ENCODE measurements around the gene GADD45GIP1.
"Not testable (repeated sequence)": the region's sequence is repeated elsewhere in the genome, so short reads cannot be mapped to it uniquely, and the experiment has no call there.

The GADD45GIP1 gene

DNA sequence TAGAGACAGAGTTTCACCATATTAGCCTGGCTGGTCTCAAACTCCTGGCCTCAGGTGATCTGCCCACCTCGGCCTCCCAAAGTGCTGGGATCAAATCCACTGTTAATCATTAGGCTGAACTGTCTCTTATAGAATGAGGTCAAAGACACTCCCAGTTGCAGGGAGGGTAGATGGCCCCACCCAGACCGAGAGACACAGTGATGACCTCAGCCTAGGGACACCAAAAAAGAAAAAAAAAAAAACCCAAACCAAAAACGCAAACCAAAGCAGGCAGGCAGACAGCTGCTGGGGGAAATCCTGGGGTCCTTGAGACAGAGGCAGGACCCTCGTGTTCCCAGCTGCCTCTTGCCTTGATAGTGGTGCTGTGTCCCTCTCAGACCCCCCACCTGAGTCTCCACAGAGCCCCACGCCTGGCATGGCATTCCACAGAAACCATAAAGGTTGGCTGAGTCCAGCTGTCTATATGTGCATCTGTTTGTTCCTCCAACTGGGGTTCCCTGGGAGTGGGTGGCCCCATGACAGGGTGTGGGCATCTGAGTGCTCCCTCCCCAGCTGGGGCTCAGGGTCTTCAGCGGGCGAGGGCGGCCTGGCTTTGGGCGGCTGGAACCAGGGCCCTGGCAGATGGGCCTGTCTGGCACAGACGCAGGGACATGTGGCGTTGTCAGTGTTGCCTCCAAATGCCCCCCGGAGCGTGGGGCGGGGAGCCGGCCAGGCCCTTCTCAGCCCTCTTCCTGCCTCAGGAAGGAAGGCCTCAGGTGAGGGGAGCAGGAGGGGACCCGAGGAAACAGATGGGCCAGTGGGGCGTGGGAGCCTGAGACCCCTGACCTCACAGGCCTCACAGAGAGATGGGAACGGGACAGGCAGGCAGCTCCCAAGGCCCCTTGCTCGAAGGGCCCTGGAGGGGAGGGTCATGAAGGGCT is 17.5 kb upstream of the GADD45GIP1 start:
- Histone ChIP-seq H3K9me3 (ENCODE audit: insufficient read depth, low read depth, low read length) (no peaks in the 10 kb centered on the region), H3K27ac (ENCODE audit: low read depth, low read length) (no peak overlapping the region), H3K27me3 (ENCODE audit: insufficient read depth, low read length) (no peaks in the 10 kb centered on the region), H3K36me3 (ENCODE audit: insufficient read depth, low read length) (no peaks in the 10 kb centered on the region), H3K4me1 (ENCODE audit: insufficient read depth, low read length) (no peaks in the 10 kb centered on the region), H3K9ac (ENCODE audit: low read depth, low read length) (no peak overlapping the region), H3K4me3 (ENCODE audit: low read length) (no peak overlapping the region)
- WGBS, result 82% methylated on average over 19 of the region's 19 CpGs

DNA sequence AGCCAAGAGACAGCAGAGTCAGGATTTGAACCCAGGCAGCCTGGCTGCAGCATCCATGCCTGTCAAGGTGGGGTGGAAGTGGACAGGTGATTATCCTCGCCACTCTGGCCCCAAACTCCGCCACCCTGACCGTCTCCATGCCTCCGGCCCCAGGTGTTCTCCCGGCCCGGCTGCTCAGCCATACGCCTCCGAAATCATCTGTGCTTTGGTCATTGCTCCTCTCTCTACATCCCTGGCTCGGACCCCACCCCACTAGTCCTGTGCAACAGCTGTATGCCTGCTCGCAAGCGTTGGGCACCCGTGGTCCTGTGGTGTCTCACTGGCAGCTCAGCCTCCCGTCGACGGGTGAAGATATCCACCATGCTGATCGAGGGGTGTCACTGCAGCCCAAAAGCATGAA is 16.2 kb upstream of the GADD45GIP1 start:
- H3K36me3 ChIP-seq (ENCODE audit: insufficient read depth, low read length), result no peaks in the 10 kb centered on the region
- no peak overlapping the region for H3K27ac ChIP-seq (ENCODE audit: low read depth, low read length)
- WGBS, result 91% methylated on average over 16 of the region's 16 CpGs

DNA sequence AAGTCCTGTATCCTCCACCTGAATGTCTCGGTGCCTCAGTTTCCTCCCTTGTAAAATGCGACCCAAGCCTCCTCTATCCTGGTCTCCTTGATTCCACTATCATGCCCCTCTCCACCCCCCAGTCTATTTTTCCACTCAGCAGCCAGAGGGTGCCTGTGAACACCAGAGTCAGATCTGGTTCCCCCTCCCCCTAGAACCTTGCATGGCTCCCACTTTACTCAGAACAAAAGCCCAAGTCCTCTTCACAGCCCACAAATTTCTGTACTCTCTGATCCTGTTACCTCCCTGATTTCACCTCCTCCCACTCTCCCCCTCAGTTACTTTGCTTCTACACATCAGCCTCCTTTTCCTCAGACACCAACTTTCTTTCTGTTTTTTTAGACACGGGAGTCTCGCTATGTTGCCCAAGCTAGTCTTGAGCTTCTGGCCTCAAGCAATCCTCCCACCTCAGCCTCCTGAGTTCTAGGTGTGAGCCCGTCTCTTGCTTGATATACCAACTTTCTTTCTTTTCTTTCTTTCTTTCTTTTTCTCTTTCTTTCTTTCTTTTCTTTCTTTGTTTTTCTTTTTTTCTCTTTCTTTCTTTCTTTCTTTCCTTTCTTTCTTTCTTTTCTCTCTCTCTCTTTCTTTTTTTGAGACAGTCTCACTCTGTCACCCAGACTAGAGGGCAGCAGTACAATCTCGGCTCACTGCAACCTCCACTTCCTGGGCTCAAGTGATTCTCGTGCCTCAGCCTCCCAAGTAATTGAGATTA is 13.2 kb upstream of the GADD45GIP1 start:
- Histone ChIP-seq H3K27ac (ENCODE audit: low read depth, low read length) (no peak overlapping the region), H3K4me3 (ENCODE audit: low read length) (no peak overlapping the region), H3K4me1 (ENCODE audit: insufficient read depth, low read length) (no peaks in the 10 kb centered on the region), H3K9ac (ENCODE audit: low read depth, low read length) (no peak overlapping the region), H3K27me3 (ENCODE audit: insufficient read depth, low read length) (no peaks in the 10 kb centered on the region), H3K9me3 (ENCODE audit: insufficient read depth, low read depth, low read length) (no peaks in the 10 kb centered on the region), H3K36me3 (ENCODE audit: insufficient read depth, low read length) (no peaks in the 10 kb centered on the region)
- WGBS, result 94% methylated on average over 7 of the region's 7 CpGs

More for the DNA sequence above, 16.2 kb upstream of the GADD45GIP1 start:
- Histone ChIP-seq H3K27me3 (ENCODE audit: insufficient read depth, low read length) (no peaks in the 10 kb centered on the region), H3K4me3 (ENCODE audit: low read length) (no peak overlapping the region), H3K9ac (ENCODE audit: low read depth, low read length) (no peak overlapping the region), H3K4me1 (ENCODE audit: insufficient read depth, low read length) (no peaks in the 10 kb centered on the region), H3K9me3 (ENCODE audit: insufficient read depth, low read depth, low read length) (no peaks in the 10 kb centered on the region)

DNA sequence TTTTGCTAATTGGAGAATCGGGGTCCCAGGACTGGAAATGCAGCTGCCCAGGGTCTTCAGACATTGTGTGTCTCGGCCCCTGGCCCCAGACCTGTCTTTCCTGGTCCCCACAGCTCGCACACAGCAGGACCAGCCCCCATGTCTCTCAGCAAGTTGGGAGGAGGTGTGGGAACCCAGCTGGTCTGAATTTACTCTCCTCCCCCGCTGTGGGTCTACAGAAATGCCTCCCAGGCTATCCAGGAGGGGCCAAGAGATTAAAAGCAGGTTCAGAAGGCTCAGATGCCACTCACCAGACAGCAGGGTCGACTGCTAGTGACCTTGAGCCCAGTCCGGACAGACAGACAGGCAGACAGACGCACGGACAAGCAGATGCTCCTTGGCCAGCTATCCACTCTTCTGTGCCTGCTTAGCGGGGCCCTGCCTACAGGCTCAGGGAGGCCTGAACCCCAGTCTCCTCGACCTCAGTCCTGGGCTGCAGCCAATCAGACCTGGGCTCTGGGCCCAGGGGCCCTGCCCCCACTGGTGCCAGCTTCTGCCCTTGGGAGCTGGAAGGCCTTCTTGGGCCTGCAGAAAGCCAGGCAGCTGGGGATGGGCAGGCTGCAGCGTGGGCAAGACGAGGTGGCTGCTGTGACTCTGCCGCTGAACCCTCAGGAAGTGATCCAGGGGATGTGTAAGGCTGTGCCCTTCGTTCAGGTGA is 12.4 kb upstream of the GADD45GIP1 start, which contains the start of gene DAND5:
DAND5 (plus strand) TSS at position 285 of the 697 bp plus-strand sequence; CDS start at position 370, 85 bp downstream.
- Histone ChIP-seq H3K9me3 (ENCODE audit: insufficient read depth, low read depth, low read length) (no peaks in the 10 kb centered on the region), H3K27ac (ENCODE audit: low read depth, low read length) (no peak within 1 kb of the TSS), H3K36me3 (ENCODE audit: insufficient read depth, low read length) (no peaks in the 10 kb centered on the region), H3K4me3 (ENCODE audit: low read length) (no peak within 1 kb of the TSS), H3K9ac (ENCODE audit: low read depth, low read length) (no peak within 1 kb of the TSS), H3K27me3 (ENCODE audit: insufficient read depth, low read length) (no peaks in the 10 kb centered on the region), H3K4me1 (ENCODE audit: insufficient read depth, low read length) (no peaks in the 10 kb centered on the region)
- 74% methylated on average over 14 of the region's 14 CpGs for WGBS

DNA sequence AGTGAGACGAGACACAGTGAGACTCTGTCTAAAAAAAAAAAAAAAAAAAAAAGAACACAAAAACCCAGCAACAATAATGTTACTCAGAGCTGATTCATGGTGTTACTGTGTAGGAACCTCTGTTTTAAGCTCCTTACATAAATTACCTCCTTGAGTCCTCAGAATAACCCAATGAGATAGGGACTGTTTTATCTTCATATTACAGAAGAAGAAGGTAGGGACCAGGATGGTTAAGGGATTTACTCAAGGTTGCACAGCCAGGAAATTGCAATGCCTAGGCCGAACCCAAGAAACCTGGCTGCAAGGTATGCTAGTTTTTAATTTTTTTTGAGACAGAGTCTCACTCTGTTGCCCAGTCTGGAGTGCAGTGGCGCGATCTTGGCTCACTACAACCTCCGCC is 10.9 kb upstream of the GADD45GIP1 start:
- H3K27me3 ChIP-seq (ENCODE audit: insufficient read depth, low read length), result no peaks in the 10 kb centered on the region
- WGBS, result 98% methylated on average over 4 of the region's 5 CpGs
- no peak overlapping the region for H3K4me3 ChIP-seq (ENCODE audit: low read length)
- H3K9me3 ChIP-seq (ENCODE audit: insufficient read depth, low read depth, low read length), result no peaks in the 10 kb centered on the region
- no peak overlapping the region for H3K27ac ChIP-seq (ENCODE audit: low read depth, low read length)
- no peak overlapping the region for H3K9ac ChIP-seq (ENCODE audit: low read depth, low read length)
- H3K36me3 ChIP-seq (ENCODE audit: insufficient read depth, low read length), result no peaks in the 10 kb centered on the region
- H3K4me1 ChIP-seq (ENCODE audit: insufficient read depth, low read length), result no peaks in the 10 kb centered on the region

DNA sequence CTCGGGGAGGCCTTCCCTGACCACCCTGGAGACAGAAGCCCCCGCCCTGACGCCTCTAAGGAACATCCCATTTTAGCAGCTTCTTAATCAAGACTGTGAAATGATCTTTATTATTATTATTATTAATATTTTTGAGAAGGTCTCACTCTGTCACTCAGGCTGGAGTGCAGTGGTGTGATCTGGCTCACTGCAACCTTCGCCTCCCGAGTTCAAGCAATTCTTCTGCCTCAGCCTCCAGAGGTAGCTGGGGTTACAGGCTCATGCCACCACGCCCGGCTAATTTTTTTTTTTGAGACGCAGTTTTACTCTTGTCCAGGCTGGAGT is 8.8 kb upstream of the GADD45GIP1 start:
- H3K36me3 ChIP-seq (ENCODE audit: insufficient read depth, low read length), result no peaks in the 10 kb centered on the region
- WGBS, result 78% methylated on average over 6 of the region's 8 CpGs
- H3K4me3 ChIP-seq (ENCODE audit: low read length), result peak overlapping the region; percentile 50
- no peak overlapping the region for H3K27ac ChIP-seq (ENCODE audit: low read depth, low read length)
- H3K4me1 ChIP-seq (ENCODE audit: insufficient read depth, low read length), result no peaks in the 10 kb centered on the region
- H3K9me3 ChIP-seq (ENCODE audit: insufficient read depth, low read depth, low read length), result no peaks in the 10 kb centered on the region
- H3K9ac ChIP-seq (ENCODE audit: low read depth, low read length), result no peak overlapping the region
- H3K27me3 ChIP-seq (ENCODE audit: insufficient read depth, low read length), result no peaks in the 10 kb centered on the region

DNA sequence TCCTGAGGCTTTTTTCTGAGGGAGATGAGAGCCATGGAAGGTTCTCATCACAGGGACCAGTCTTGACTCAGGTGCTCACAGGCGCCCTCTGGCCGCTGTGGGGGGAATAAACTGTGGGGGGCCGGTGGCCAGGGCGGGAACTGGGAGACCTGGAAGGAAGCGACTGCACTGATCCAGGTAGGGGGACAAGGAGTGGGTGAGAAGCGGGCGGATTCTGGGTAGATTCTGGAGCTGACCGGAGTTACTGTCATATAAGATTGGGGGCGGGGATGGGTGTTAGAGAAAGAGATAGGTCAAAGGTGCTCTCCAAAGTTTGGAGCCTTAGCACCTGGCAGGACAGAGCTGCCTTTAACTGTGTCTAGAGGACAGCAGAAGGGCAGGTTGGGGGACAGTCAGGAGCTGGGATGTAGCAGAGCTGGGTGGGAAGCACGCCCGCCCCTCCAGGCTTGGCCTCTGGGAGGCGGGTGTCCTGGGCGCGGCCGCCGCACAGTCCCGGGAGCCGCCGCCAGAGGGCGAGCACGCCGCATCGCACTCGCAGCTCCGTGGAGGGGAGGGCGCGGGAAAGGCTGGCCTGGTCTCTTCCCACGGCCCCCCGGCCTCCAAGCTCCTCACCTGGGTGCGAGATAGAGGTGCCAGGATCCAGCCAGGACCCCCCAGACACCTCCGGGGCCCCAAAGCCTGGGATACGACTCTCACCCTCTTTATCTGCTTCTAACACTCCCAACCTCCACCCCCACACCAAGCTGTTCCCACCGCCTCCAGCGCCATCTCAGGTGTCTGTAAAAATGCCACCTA is 8.2 kb upstream of the GADD45GIP1 start:
- 3% methylated on average over 34 of the region's 34 CpGs for WGBS
- H3K4me3 ChIP-seq (ENCODE audit: low read length), result peak overlapping the region; percentile 50
- H3K27ac ChIP-seq (ENCODE audit: low read depth, low read length), result peak overlapping the region; percentile 14; the same call in 1 of the 2 replicates
- no peaks in the 10 kb centered on the region for H3K36me3 ChIP-seq (ENCODE audit: insufficient read depth, low read length)
- peak overlapping the region; percentile 72 for H3K9ac ChIP-seq (ENCODE audit: low read depth, low read length)
- no peaks in the 10 kb centered on the region for H3K9me3 ChIP-seq (ENCODE audit: insufficient read depth, low read depth, low read length)
- H3K4me1 ChIP-seq (ENCODE audit: insufficient read depth, low read length), result no peaks in the 10 kb centered on the region
- H3K27me3 ChIP-seq (ENCODE audit: insufficient read depth, low read length), result no peaks in the 10 kb centered on the region

DNA sequence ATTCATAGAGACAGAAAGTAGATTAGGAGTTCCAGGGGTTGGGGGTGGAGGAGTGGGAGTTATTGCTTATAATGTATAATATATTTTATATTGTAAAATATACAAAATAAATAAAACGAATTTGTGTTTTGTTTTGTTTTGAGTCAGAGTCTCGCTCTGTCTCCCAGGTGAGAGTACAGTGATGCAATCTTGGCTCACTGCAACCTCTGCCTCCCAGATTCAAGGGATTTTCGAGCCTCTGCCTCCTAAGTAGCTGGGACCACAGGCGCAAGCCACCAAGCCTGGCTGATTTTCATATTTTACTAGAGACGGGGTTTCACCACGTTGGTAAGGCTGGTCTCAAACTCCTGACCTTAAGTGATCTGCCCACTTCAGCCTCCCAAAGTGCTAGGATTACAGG is 2.5 kb upstream of the GADD45GIP1 start:
- H3K9ac ChIP-seq (ENCODE audit: low read depth, low read length), result no peak overlapping the region
- H3K4me3 ChIP-seq (ENCODE audit: low read length), result no peak overlapping the region
- WGBS, result 79% methylated on average over 6 of the region's 6 CpGs
- peaks cover 9% of the 10 kb centered on the region for H3K36me3 ChIP-seq (ENCODE audit: insufficient read depth, low read length)
- no peak overlapping the region for H3K27ac ChIP-seq (ENCODE audit: low read depth, low read length)
- peaks cover 8% of the 10 kb centered on the region; the same call in 1 of the 2 replicates for H3K4me1 ChIP-seq (ENCODE audit: insufficient read depth, low read length)
- no peaks in the 10 kb centered on the region for H3K9me3 ChIP-seq (ENCODE audit: insufficient read depth, low read depth, low read length)
- no peaks in the 10 kb centered on the region for H3K27me3 ChIP-seq (ENCODE audit: insufficient read depth, low read length)

DNA sequence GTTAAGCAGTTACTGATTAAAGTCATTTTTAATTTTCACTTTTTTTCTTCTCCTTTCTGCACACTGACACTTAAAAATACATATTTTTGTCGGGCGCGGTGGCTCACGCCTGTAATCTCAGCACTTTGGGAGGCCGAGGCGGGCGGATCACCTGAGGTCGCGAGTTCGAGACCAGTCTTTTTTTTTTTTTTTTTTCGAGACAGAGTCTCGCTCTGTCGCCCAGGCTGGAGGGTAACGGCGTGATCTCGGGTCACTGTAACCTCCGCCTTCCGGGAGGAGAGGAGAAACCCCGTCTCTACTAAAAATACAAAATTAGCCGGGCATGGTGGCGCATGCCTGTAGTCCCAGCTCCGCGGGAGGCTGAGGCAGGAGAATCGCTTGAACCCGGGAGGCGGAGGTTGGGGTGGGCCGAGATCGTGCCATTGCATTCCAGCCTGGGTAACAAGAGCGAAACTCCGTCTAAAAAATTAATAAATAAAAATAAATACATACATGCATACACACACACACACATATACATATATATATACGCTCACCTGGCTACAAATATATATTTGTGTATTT is 448 bp upstream of the GADD45GIP1 start:
- H3K36me3 ChIP-seq (ENCODE audit: insufficient read depth, low read length), result peaks cover 29% of the 10 kb centered on the region
- H3K9me3 ChIP-seq (ENCODE audit: insufficient read depth, low read depth, low read length); H3K27me3 ChIP-seq (ENCODE audit: insufficient read depth, low read length); H3K4me1 ChIP-seq (ENCODE audit: insufficient read depth, low read length): not testable (repeated sequence)
- H3K4me3 ChIP-seq (ENCODE audit: low read length), result peak overlapping the region; percentile 95
- H3K9ac ChIP-seq (ENCODE audit: low read depth, low read length), result peak overlapping the region; percentile 99
- H3K27ac ChIP-seq (ENCODE audit: low read depth, low read length), result peak overlapping the region; percentile 94
- WGBS, result 77% methylated on average over 29 of the region's 31 CpGs

DNA sequence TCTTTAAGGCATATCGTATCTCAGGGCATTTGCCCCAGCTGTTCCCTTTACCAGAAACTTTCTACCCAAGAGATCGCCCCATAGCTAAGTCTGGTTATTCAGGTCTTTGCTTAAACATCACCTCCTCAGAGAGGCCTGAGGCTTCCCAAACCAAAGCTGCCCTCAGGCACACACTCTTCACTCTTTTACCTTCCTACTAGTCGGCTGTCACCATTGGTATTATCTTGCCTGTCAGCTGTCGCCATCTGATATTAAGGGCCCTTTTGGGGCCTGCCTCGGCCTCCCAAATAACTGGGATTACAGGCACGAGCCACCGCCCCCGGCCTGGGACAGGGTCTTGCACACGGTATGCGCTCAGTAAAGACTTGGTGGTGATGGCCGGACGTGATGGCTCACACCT is 1.0 kb downstream of the GADD45GIP1 start:
- no peak overlapping the region; the same call in 1 of the 2 replicates for H3K27ac ChIP-seq (ENCODE audit: low read depth, low read length)
- no peaks in the 10 kb centered on the region for H3K9me3 ChIP-seq (ENCODE audit: insufficient read depth, low read depth, low read length)

More for the DNA sequence above, 1.0 kb downstream of the GADD45GIP1 start:
- peak overlapping the region; percentile 95 for H3K4me3 ChIP-seq (ENCODE audit: low read length)
- H3K9ac ChIP-seq (ENCODE audit: low read depth, low read length), result peak overlapping the region; percentile 99
- no peaks in the 10 kb centered on the region for H3K27me3 ChIP-seq (ENCODE audit: insufficient read depth, low read length)
- WGBS, result 71% methylated on average over 12 of the region's 12 CpGs
- H3K36me3 ChIP-seq (ENCODE audit: insufficient read depth, low read length), result peaks cover 43% of the 10 kb centered on the region
- H3K4me1 ChIP-seq (ENCODE audit: insufficient read depth, low read length), result peaks cover 8% of the 10 kb centered on the region; the same call in 1 of the 2 replicates
